ENCODE results near the gene HIGD2A.

Gene HIGD2A, protein sequence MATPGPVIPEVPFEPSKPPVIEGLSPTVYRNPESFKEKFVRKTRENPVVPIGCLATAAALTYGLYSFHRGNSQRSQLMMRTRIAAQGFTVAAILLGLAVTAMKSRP

DNA sequence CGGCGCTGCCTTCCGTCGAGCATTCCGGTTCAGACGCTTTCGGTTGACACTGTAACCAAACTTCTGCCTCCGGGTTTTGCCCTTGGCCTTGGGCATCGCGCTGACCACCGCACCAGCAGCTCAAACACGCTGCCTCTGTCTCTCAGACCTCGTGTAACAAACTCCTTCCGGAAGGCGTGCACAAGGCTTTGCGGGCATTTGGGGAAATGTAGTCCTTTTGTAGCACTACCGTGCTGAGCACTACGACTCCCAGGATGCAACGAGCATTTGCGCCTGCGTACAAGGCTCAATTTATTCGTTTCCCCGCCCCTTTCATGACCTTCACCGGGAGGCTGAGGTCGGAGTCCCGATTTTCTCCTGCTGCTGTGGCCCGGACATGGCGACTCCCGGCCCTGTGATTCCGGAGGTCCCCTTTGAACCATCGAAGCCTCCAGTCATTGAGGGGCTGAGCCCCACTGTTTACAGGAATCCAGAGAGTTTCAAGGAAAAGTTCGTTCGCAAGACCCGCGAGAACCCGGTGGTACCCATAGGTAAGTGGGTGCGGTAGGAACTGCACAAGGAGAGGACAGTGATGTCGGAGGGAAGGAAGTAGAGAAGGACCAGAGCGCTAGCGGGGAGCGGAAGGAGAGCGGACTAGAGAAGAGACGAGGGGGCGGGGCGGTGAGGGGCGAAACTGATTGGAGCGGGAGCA, at the start of gene HIGD2A, which contains the start of gene NOP16:
HIGD2A (plus strand) TSS at position 308 of the 691 bp plus-strand sequence; CDS start at position 377, 69 bp downstream.
NOP16 (minus strand) TSS at position 155 of the 691 bp plus-strand sequence; CDS start at position 96, 59 bp downstream.
- peak; percentile 97 for DNase-seq

GRCh38 chr5:176339304-176339703, 49.2 kb upstream of the HIGD2A start:
- DNase-seq, result no peak

DNA sequence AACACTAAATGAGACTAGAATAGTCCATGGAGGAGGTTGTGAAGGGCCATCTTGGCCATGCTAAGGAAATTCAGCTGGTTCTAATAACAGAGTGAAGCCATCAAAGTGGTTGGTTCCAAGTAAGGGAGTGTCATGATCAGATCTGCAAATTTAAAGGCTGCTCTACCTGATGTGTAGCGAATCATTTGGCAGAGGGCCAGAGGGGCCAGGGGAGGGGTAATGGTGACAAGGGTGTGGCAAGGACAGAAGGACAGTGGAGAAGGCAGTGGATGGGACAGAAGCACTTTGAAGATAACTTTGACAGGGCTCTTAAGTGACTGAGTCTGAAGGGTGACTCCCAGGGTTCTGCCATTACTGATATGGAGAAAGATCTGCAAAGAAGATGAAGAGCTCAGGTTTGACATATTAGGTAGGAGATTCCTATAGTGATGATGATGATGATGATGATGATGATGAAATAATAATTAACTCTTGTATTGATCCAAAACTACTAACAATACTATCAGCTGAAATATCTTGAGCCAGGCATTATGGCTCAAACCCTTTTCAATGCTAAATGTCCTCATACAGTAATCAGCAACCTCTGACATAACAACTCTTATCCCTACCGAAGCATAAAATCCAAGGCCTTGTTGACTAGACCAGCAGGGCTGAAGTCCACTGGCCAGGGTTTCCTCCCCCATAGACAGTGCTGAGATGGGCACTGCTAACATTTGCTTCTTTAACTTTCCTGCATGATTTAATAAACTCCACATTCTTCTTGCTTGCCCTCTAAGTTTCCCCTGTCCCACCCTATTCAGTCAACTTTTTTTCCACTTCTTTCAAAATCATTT, 47.0 kb upstream of the HIGD2A start:
- DNase-seq, result no peak

DNA sequence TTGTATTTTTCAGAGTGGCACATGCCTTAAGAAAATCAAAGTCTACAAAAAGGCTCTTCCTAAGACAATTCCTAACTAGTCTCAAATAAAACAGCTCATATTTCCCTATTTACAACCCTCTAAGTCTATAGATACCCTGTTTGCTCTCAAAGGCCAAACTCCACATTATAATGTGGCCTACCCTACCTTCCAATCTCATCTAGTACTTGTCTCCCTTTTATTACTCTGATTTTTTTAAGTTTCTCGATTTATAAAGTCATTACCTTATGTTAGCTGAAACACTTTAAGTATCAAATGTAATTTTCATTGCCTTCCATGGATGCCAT, 46.4 kb upstream of the HIGD2A start:
- DNase-seq, result no peak

- no peak for DNase-seq
Measured at GRCh38 chr5:176342766-176343458, 45.6 kb upstream of the HIGD2A start.

DNA sequence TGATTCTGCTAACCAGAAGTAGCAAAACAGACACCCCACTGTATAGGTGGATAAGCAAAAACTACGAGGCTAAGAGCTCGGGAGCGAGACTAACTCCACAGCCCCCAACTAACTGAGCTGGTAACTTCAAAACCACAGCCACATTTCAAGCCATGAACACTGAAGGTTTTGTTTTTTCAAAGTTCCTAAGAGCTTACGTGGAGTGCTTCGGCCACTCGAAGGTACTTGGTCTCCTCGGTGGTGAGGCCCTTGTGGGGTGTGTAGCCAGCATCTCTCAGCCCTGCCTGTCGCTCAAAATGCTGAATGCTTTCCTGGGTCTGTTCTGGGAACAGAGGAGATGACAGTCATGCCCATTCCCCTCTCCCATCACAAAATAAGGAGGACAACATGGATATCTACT, 38.1 kb upstream of the HIGD2A start:
- no peak for DNase-seq

DNA sequence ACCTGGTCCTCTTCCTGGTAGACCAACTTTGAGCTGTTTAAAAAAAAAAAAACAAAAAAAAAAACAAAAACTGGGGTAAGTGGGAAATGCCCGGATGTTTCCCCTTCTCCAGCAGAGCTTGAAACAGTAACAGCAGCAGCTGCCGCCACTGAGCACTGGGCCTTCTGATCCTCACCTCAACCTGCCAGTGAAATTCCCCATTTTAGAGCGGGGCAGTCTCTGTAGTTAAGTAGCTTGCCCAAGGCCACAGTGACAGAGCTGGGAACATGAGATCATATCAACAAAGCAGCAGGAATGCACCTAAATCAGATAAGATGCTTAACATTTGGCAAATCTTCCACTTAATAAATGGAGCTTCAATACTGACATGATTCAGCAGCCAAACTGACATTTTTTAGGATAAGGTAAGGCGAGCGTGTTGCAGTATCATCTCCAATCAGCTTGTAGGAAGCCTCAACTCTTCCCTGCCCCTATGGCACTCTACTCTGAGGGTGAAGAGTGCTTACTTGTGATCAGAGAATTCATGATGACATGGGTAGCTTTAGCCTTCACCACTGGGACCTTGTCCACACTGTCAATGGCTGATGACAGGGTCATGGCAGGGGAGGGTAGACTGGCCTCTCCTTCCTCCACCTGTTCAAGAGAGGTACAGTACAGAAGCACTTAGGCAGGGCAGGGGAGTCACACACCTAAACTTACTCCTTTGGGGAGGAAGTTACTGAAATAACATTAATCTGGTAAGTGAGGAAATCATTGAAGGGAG, 36.3 kb upstream of the HIGD2A start:
- no peak for DNase-seq

DNA sequence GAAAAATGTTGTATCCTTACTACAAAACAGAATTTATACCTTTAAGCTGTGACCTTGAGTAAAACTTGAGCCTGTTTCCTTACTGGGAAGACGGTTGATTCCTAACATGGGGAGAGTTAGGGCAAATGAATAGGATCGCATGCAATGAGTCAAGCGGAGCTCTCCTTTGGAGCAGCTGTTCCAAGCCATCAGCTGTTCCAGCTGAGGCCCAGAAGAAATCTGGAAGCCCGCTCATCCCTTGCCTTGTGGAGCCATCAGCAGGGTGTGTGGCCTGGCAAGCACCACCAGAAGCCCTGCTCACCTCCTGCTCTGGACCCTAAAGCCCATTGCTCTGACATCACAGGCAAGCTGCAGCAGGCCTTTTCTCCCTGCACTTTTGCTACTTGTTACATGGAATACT, 35.0 kb upstream of the HIGD2A start:
- no peak for DNase-seq

- DNase-seq, result no peak
Measured at GRCh38 chr5:176355400-176356178, 33.0 kb upstream of the HIGD2A start.

DNA sequence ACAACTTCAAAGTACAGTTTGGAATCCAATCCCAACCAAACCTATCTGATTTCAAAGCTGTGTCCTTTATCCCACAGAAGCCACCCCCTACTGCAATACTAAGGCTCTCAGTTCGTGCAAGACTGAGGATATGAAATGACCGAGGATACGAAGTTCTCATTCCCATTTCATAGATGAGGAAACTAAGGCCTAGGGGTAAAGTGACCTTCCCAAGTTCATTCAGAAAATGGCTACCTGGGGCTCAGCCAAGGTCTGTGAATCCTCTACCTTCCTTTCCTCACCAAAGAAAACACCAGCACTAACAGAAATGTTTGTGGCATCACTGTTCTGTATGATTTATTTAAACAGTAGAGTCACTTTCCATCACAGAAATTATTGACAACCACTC, 32.4 kb upstream of the HIGD2A start:
- no peak for DNase-seq

DNA sequence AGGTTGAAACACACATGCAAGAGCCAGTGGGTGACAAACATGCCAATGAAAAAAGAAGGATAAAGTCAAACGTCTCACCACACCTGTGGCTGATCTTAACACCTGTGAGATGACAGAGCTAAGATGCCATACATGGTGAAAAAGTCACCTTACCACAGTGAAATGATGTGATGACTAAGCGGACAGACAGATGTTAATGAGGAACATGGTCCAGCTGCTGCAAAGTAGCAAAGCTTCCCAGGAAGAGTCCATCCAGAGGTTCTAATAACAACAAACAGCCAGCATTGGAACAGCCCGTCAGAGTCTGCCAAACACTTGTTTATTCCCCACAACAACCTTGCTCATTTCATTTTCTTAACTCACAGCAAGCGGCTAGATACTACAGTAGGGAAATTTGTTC, 28.9 kb upstream of the HIGD2A start:
- DNase-seq, result no peak

DNA sequence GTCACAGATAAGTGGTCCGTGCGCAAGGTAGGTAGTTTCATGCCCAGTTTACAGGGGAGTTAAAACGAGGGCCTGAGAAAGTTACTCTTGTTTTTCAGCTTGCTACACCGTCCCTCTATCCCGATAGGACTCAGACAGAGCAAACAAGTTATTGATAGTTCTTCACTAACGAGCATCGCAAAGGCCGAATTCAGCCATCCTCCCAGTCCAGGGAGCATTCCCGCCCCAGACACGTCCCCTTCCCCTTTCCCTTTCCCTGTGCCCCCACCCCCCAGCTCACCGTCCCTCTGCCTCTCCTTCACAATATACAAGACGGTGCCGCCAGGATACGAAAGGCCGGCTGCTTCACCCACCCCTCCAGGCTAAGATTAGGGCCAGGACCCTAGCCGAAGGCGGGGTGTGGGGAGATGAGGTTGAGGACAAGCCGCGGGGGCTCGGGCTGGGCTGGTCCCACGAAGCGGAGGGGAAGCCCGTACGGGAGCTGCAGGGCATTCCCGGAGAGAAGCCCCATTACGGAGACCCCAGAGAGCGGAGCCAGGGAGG, 27.6 kb upstream of the HIGD2A start:
- DNase-seq, result no peak

- peak; percentile 81 for DNase-seq
Measured at GRCh38 chr5:176361437-176362232, 26.9 kb upstream of the HIGD2A start, which contains the start of gene KIAA1191. KIAA1191 (minus strand) TSS chr5:176361764; CDS start chr5:176359508, 2,256 bp downstream.

GRCh38 chr5:176362233-176362490, 26.4 kb upstream of the HIGD2A start:
- DNase-seq, result no peak

GRCh38 chr5:176364765-176365350, 23.7 kb upstream of the HIGD2A start:
- no peak for DNase-seq

GRCh38 chr5:176365351-176366231, 23.0 kb upstream of the HIGD2A start, which contains the start of gene ARL10:
ARL10 (plus strand) TSS chr5:176365487; CDS start chr5:176365564, 77 bp downstream.
- no peak for DNase-seq

- no peak for DNase-seq
Measured at GRCh38 chr5:176366232-176366894, 22.2 kb upstream of the HIGD2A start.

DNA sequence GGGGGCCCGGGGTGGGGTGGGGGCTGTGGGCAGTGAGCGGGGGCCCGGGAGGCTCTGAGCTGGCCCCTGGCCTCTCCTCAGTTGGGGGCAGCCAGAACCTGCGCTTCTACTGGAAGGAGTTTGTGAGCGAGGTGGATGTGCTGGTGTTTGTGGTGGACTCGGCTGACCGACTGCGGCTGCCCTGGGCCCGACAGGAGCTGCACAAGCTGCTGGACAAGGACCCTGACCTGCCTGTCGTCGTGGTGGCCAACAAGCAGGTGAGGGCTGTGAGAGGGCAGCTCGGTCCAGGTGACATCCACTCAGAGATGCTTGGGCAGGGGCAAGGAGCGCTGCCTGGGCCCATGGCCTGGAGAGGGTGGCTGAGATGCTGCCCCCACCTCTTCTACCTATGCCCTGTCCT, 19.8 kb upstream of the HIGD2A start:
- no peak for DNase-seq
